Stimulated activated CD8-positive, alpha-beta memory T cell treated with anti-CD3 and anti-CD28 coated beads, Interleukin-7, amount 100 ng/mL, for 1 hour (primary cell): ENCODE measurements around the gene INTS6L.
"Not testable (repeated sequence)": the region's sequence is repeated elsewhere in the genome, so short reads cannot be mapped to it uniquely, and the experiment has no call there.

Experiments
- DNase-seq, 2 donors: peaks; one replicate each; pipeline ENCODE4 v3.0.0-alpha.2; 2020; ENCODE audit warnings: low read depth in 2 of 2

INTS6L gene

GRCh38 chrX:135522878-135523693, 2.6 kb downstream of the INTS6L start:
- no peak for DNase-seq

- DNase-seq = no peak
These were observed 7.8 kb downstream of the INTS6L start for GRCh38 chrX:135528254-135528653.

GRCh38 chrX:135528756-135529155, 8.3 kb downstream of the INTS6L start:
- DNase-seq = no peak

GRCh38 chrX:135530097-135530496, 9.6 kb downstream of the INTS6L start:
- DNase-seq = no peak

GRCh38 chrX:135531813-135532212, 11.4 kb downstream of the INTS6L start:
- no peak for DNase-seq

GRCh38 chrX:135535077-135535940, 14.8 kb downstream of the INTS6L start:
- DNase-seq = no peak

- no peak for DNase-seq
These were observed 16.4 kb downstream of the INTS6L start for GRCh38 chrX:135536877-135537276.

- no peak for DNase-seq
These were observed 20.9 kb downstream of the INTS6L start for GRCh38 chrX:135541351-135541750.

- no peak for DNase-seq
These were observed 22.7 kb downstream of the INTS6L start for GRCh38 chrX:135543172-135543571.

- DNase-seq = no peak
These were observed 23.5 kb downstream of the INTS6L start for GRCh38 chrX:135543924-135544323.

GRCh38 chrX:135544338-135544948, 24.0 kb downstream of the INTS6L start:
- DNase-seq = no peak

GRCh38 chrX:135547767-135548166, 27.3 kb downstream of the INTS6L start:
- no peak for DNase-seq

- no peak for DNase-seq
These were observed 29.1 kb downstream of the INTS6L start for GRCh38 chrX:135549519-135549918.

- no peak for DNase-seq
These were observed 35.6 kb downstream of the INTS6L start for GRCh38 chrX:135556055-135556454.

GRCh38 chrX:135557344-135557743, 36.9 kb downstream of the INTS6L start:
- DNase-seq = no peak

GRCh38 chrX:135572436-135572835, 52.0 kb downstream of the INTS6L start:
- DNase-seq = no peak

- DNase-seq = no peak
These were observed 61.0 kb downstream of the INTS6L start for GRCh38 chrX:135581496-135581895.

- no peak for DNase-seq
These were observed 64.7 kb downstream of the INTS6L start for GRCh38 chrX:135585153-135585552.

GRCh38 chrX:135591871-135592270, 71.4 kb downstream of the INTS6L start:
- no peak for DNase-seq

- not testable (repeated sequence) for DNase-seq
These were observed 73.6 kb downstream of the INTS6L start for GRCh38 chrX:135594049-135594448.

- not testable (repeated sequence) for DNase-seq
These were observed 74.0 kb downstream of the INTS6L start for GRCh38 chrX:135594453-135594852.

- no peak for DNase-seq
These were observed 75.1 kb downstream of the INTS6L start for GRCh38 chrX:135595543-135595942.
